ENCODE measurements around the gene USP6. TPM values are rescaled to one million over a fixed set of nuclear protein-coding genes. Genes with fewer than 3 reads are reported as not detected.
"Not testable (repeated sequence)": the region's sequence is repeated elsewhere in the genome, so short reads cannot be mapped to it uniquely, and the experiment has no call there.

USP6 gene
- total and polyA plus RNA-seq, 2 experiments from 2014 or later, result 0.07 to 0.11 TPM

DNA sequence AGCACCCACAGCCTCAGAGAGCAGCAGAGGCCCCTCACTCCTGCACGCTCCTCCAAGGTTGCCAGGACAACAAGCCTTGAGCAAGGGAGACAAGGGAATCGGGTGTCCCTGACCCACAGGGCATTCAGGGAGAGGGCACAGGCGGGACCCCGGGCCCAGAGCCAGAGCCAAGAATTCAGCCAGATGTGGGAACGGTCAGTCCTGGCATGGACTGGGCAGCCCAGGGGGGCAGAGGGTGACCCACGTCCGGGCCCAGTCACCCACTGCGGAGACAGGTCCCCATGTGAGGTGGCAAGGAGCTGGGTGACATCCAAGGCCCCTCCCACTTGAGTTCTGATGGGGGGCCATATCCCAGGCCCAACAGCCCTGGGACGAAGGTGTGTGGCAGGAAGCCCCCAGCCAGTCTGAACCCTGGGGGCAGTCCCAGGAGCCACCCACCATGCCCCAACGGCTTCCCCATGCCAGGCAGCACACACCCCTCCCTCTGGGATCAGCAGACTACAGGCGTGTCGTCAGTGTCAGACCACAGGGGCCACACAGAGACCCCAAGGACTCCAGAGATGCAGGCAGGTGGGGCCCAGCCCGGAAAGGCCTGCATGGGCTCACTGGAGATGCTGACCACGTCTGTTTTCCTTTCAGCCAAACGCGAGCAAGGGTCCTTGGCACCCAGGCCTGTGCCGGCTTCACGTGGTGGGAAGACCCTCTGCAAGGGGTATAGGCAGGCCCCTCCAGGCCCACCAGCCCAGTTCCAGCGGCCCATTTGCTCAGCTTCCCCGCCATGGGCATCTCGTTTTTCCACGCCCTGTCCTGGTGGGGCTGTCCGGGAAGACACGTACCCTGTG lies 23.0 kb downstream of the USP6 start:
- Histone ChIP-seq H2AFZ (no peak overlapping the region), H3K4me3 (no peak overlapping the region), H3K27me3 (no peaks in the 10 kb centered on the region), H3K79me2 (no peaks in the 10 kb centered on the region), H3K27ac (no peak overlapping the region), H3K4me2 (no peak overlapping the region), H3K36me3 (replicated peaks; ENCODE audit: insufficient read depth, low read depth) (no peaks in the 10 kb centered on the region), H3K4me1 (ENCODE audit: insufficient read depth) (no peaks in the 10 kb centered on the region), H3K9me3 (ENCODE audit: low read depth) (no peaks in the 10 kb centered on the region), H4K20me1 (ENCODE audit: insufficient read depth, poor library complexity, severe bottlenecking) (no peaks in the 10 kb centered on the region), H3K9me2 (replicated peaks; ENCODE audit: insufficient read depth) (no peaks in the 10 kb centered on the region)
- DNase-seq (ENCODE audit: low spot score), result no peak
- 92% methylated on average over 24 of the region's 24 CpGs for WGBS (ENCODE audit: low lambda C conversion rate, missing lambda C conversion rate)
- TF ChIP-seq EZH2 (IDR thresholded peaks at IDR 0.05; ENCODE audit: borderline replicate concordance), result no peak
- TF ChIP-seq EZH2phosphoT487 (IDR thresholded peaks at IDR 0.05; ENCODE audit: low read depth, severe bottlenecking, unreplicated experiment), result no peak
- TF ChIP-seq, protein P1, sequence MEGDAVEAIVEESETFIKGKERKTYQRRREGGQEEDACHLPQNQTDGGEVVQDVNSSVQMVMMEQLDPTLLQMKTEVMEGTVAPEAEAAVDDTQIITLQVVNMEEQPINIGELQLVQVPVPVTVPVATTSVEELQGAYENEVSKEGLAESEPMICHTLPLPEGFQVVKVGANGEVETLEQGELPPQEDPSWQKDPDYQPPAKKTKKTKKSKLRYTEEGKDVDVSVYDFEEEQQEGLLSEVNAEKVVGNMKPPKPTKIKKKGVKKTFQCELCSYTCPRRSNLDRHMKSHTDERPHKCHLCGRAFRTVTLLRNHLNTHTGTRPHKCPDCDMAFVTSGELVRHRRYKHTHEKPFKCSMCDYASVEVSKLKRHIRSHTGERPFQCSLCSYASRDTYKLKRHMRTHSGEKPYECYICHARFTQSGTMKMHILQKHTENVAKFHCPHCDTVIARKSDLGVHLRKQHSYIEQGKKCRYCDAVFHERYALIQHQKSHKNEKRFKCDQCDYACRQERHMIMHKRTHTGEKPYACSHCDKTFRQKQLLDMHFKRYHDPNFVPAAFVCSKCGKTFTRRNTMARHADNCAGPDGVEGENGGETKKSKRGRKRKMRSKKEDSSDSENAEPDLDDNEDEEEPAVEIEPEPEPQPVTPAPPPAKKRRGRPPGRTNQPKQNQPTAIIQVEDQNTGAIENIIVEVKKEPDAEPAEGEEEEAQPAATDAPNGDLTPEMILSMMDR (IDR thresholded peaks at IDR 0.05; ENCODE audit: poor library complexity), result no peak

DNA sequence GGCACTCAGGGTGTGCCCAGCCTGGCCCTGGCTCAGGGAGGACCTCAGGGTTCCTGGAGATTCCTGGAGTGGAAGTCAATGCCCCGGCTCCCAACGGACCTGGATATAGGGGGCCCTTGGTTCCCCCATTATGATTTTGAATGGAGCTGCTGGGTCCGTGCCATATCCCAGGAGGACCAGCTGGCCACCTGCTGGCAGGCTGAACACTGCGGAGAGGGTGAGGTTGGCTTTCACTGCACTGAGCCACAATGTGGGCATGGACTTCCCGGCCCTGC lies 23.6 kb downstream of the USP6 start:
- H3K9me3 ChIP-seq (ENCODE audit: low read depth), result no peaks in the 10 kb centered on the region
- H3K4me3 ChIP-seq, result no peak overlapping the region
- no peak for DNase-seq (ENCODE audit: low spot score)
- no peaks in the 10 kb centered on the region for H3K9me2 ChIP-seq (replicated peaks; ENCODE audit: insufficient read depth)
- H3K4me2 ChIP-seq, result no peak overlapping the region
- TF ChIP-seq, protein P1 (IDR thresholded peaks at IDR 0.05; ENCODE audit: poor library complexity), result no peak
- TF ChIP-seq EZH2phosphoT487 (IDR thresholded peaks at IDR 0.05; ENCODE audit: low read depth, severe bottlenecking, unreplicated experiment) (no peak), EZH2 (IDR thresholded peaks at IDR 0.05; ENCODE audit: borderline replicate concordance) (no peak)
- H3K36me3 ChIP-seq (replicated peaks; ENCODE audit: insufficient read depth, low read depth), result no peaks in the 10 kb centered on the region
- H3K79me2 ChIP-seq, result no peaks in the 10 kb centered on the region
- H2AFZ ChIP-seq, result no peak overlapping the region
- H4K20me1 ChIP-seq (ENCODE audit: insufficient read depth, poor library complexity, severe bottlenecking), result no peaks in the 10 kb centered on the region
- no peaks in the 10 kb centered on the region for H3K4me1 ChIP-seq (ENCODE audit: insufficient read depth)
- H3K27ac ChIP-seq, result no peak overlapping the region
- H3K27me3 ChIP-seq, result no peaks in the 10 kb centered on the region
- 93% methylated on average over 5 of the region's 5 CpGs for WGBS (ENCODE audit: low lambda C conversion rate, missing lambda C conversion rate)

DNA sequence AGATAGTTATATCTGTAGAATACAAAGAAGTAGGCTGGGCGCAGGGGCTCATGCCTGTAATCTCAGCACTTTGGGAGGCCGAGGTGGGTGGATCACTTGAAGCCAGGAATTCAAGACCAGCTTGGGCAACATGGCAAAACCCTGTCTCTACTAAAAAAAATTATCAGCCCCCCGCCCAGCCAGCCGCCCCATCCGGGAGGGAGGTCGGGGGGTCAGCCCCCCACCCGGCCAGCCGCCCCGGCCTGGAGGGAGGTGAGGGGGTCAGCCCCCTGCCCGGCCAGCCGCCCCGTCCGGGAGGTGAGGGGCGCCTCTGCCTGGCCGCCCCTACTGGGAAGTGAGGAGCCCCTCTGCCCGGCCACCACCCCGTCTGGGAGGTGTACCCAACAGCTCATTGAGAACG lies 27.0 kb downstream of the USP6 start:
- not testable (repeated sequence) for H3K27me3 ChIP-seq; H3K4me2 ChIP-seq; H3K9me3 ChIP-seq (ENCODE audit: low read depth); DNase-seq (ENCODE audit: low spot score); H4K20me1 ChIP-seq (ENCODE audit: insufficient read depth, poor library complexity, severe bottlenecking); H3K79me2 ChIP-seq; H3K4me3 ChIP-seq; H3K9me2 ChIP-seq (replicated peaks; ENCODE audit: insufficient read depth); H3K4me1 ChIP-seq (ENCODE audit: insufficient read depth); H3K36me3 ChIP-seq (replicated peaks; ENCODE audit: insufficient read depth, low read depth); H2AFZ ChIP-seq; H3K27ac ChIP-seq
- 63% methylated on average over 3 of the region's 18 CpGs for WGBS (ENCODE audit: low lambda C conversion rate, missing lambda C conversion rate)

DNA sequence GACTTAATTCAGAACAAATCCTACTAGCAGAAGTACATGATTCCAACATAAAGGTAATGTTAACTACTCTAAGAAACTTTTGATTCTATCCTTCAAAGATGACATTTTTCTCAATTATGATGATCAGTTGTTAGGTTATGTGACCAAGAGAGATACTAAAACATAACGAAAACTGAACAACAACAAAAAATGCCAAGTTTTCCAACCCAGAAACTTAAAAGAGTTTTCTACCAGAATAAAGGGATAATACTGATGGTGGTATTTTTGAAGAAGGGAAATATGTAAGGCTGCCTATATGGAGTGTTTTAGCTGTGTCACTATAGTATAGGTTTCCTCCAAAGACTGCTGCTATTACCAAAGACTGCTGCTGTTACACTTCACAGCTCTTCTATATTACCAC lies 30.3 kb downstream of the USP6 start:
- not testable (repeated sequence) for DNase-seq (ENCODE audit: low spot score); H3K4me2 ChIP-seq; H3K9me3 ChIP-seq (ENCODE audit: low read depth); H2AFZ ChIP-seq; H3K27ac ChIP-seq; H3K36me3 ChIP-seq (replicated peaks; ENCODE audit: insufficient read depth, low read depth); H3K4me1 ChIP-seq (ENCODE audit: insufficient read depth); H3K4me3 ChIP-seq; H3K79me2 ChIP-seq; H3K9me2 ChIP-seq (replicated peaks; ENCODE audit: insufficient read depth); H3K27me3 ChIP-seq; H4K20me1 ChIP-seq (ENCODE audit: insufficient read depth, poor library complexity, severe bottlenecking)
- WGBS (ENCODE audit: low lambda C conversion rate, missing lambda C conversion rate), result 85% methylated on average over 1 of the region's 1 CpG

DNA sequence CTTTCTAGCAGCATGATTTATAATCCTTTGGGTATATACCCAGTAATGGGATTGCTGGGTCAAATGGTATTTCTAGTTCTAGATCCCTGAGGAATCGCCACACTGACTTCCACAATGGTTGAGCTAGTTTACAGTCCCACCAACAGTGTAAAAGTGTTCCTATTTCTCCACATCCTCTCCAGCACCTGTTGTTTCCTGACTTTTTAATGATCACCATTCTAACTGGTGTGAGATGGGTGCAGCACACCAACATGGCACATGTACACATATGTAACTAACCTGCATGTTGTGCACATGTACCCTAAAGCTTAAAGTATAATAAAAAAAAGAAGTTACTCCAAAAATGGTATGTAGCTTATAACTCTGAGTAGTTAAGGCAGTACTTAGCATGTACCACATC lies 44.9 kb downstream of the USP6 start:
- H3K4me3 ChIP-seq; H3K9me2 ChIP-seq (replicated peaks; ENCODE audit: insufficient read depth): not testable (repeated sequence)

GRCh38 chr17:5161793-5162192 lies 46.0 kb downstream of the USP6 start:
- H3K9me2 ChIP-seq (replicated peaks; ENCODE audit: insufficient read depth); H3K4me3 ChIP-seq; H4K20me1 ChIP-seq (ENCODE audit: insufficient read depth, poor library complexity, severe bottlenecking); H3K4me2 ChIP-seq; H3K9me3 ChIP-seq (ENCODE audit: low read depth); DNase-seq (ENCODE audit: low spot score); H3K79me2 ChIP-seq; H3K36me3 ChIP-seq (replicated peaks; ENCODE audit: insufficient read depth, low read depth); H3K4me1 ChIP-seq (ENCODE audit: insufficient read depth); H2AFZ ChIP-seq; H3K27ac ChIP-seq; H3K27me3 ChIP-seq: not testable (repeated sequence)
- 89% methylated on average over 3 of the region's 3 CpGs for WGBS (ENCODE audit: low lambda C conversion rate, missing lambda C conversion rate)

More for the DNA sequence above, 44.9 kb downstream of the USP6 start:
- H3K9me3 ChIP-seq (ENCODE audit: low read depth); DNase-seq (ENCODE audit: low spot score); H3K27ac ChIP-seq; H4K20me1 ChIP-seq (ENCODE audit: insufficient read depth, poor library complexity, severe bottlenecking); H3K27me3 ChIP-seq; H2AFZ ChIP-seq; H3K4me1 ChIP-seq (ENCODE audit: insufficient read depth); H3K4me2 ChIP-seq; H3K36me3 ChIP-seq (replicated peaks; ENCODE audit: insufficient read depth, low read depth); H3K79me2 ChIP-seq: not testable (repeated sequence)
- WGBS (ENCODE audit: low lambda C conversion rate, missing lambda C conversion rate), result 88% methylated on average over 1 of the region's 1 CpG

Measured in hepatocyte (in vitro differentiated cells).